IMR-90 (cell line): Measurements from ENCODE around the gene CCDC142. TPM values are rescaled to one million over a fixed set of nuclear protein-coding genes. Genes with fewer than 3 reads are reported as not detected.

Experiments
- ATAC-seq: fragments of 200-7000 bp; cut with Tn5 transposase; 2 replicates; pipeline ENCODE4 v1.9.1; 2020; ENCODE audit warnings: low read depth, mild to moderate bottlenecking, moderate library complexity
- BruUV-seq: library from RNA; stranded (reverse); fragments of 400-500 nt; replicated peaks from 2 replicates; lab custom pipeline; 2021; lab: Mats Ljungman, UMichigan
- CTCF ChIA-PET: fragments of 300-600 bp; formaldehyde crosslinking; extraction: SDS; loops from one replicate; lab custom pipeline; 2021; ENCODE audit warnings: antibody characterized with exemption; lab: Yijun Ruan, JAX
- POLR2A ChIA-PET: fragments of 300-600 bp; sonication (Branson Sonifier 250); formaldehyde crosslinking; loops from one replicate; lab custom pipeline; 2022; ENCODE audit warnings: antibody characterized with exemption; ENCODE audit not compliant: unreplicated experiment; lab: Charles Lee
- DNase-seq: peaks from one replicate; pipeline ENCODE4 v3.0.0; 2013
- H2AFZ ChIP-seq: replicated peaks from 2 replicates; pipeline ENCODE3; 2013; ENCODE audit warnings: low read length, mild to moderate bottlenecking; ENCODE audit not compliant: poor library complexity
- H2AK5ac ChIP-seq: 2 replicates; pipeline ENCODE4 v1.6.1; 2013; ENCODE audit warnings: low read depth, low read length, inconsistent platforms
- H2AK9ac ChIP-seq: replicated peaks from 2 replicates; pipeline ENCODE3; 2013; ENCODE audit warnings: mild to moderate bottlenecking, low read depth, low read length, moderate library complexity; ENCODE audit not compliant: poor library complexity
- H2BK120ac ChIP-seq: 2 replicates; pipeline ENCODE4 v1.6.1; 2013; ENCODE audit warnings: low read depth, low read length, inconsistent platforms
- H2BK15ac ChIP-seq: 3 replicates; pipeline ENCODE4 v1.6.1; 2013; ENCODE audit warnings: low read depth, low read length, inconsistent platforms
- H2BK20ac ChIP-seq: 2 replicates; pipeline ENCODE4 v1.6.1; 2013; ENCODE audit warnings: low read depth, mild to moderate bottlenecking, inconsistent platforms, low read length, moderate library complexity
- H2BK5ac ChIP-seq: 2 replicates; pipeline ENCODE4 v1.6.1; 2013; ENCODE audit warnings: mild to moderate bottlenecking, low read depth, low read length, inconsistent platforms; ENCODE audit not compliant: poor library complexity, severe bottlenecking
- H3K14ac ChIP-seq: replicated peaks from 2 replicates; pipeline ENCODE4 v1.6.1; 2013; ENCODE audit warnings: low read depth, low read length, inconsistent platforms
- H3K18ac ChIP-seq: 2 replicates; pipeline ENCODE4 v1.6.1; 2013; ENCODE audit warnings: low read depth, low read length, control low read depth
- H3K23ac ChIP-seq: 2 replicates; pipeline ENCODE4 v1.6.1; 2013; ENCODE audit warnings: low read depth, low read length, inconsistent platforms
- H3K27ac ChIP-seq: 2 replicates; pipeline ENCODE4 v1.5.1; 2013; ENCODE audit warnings: mild to moderate bottlenecking, control low read depth, low read length; ENCODE audit not compliant: insufficient read depth
- H3K27me3 ChIP-seq: 2 replicates; pipeline ENCODE4 v1.6.1; 2013; ENCODE audit warnings: low read length; ENCODE audit not compliant: control insufficient read depth, insufficient read depth
- H3K36me3 ChIP-seq: 2 replicates; pipeline ENCODE4 v1.6.1; 2013; ENCODE audit warnings: low read length, mixed read lengths; ENCODE audit not compliant: control insufficient read depth, insufficient read depth
- H3K4ac ChIP-seq: 2 replicates; pipeline ENCODE4 v1.6.1; 2013; ENCODE audit warnings: low read depth, low read length, inconsistent platforms
- H3K4me1 ChIP-seq: 2 replicates; pipeline ENCODE4 v1.6.1; 2013; ENCODE audit warnings: low read length, mixed read lengths; ENCODE audit not compliant: control insufficient read depth, insufficient read depth
- H3K4me2 ChIP-seq: 2 replicates; pipeline ENCODE4 v1.6.1; 2013; ENCODE audit warnings: low read depth, mild to moderate bottlenecking, control low read depth, low read length, moderate library complexity
- H3K4me3 ChIP-seq: 2 replicates; pipeline ENCODE4 v1.5.1; 2013; ENCODE audit warnings: low read depth, mild to moderate bottlenecking, control low read depth, low read length, moderate library complexity; ENCODE audit not compliant: insufficient read depth
- H3K56ac ChIP-seq: 2 replicates; pipeline ENCODE4 v1.6.1; 2013; ENCODE audit warnings: low read length, inconsistent platforms; ENCODE audit not compliant: insufficient read depth; ENCODE audit errors: extremely low read depth
- H3K79me1 ChIP-seq, 2 experiments: 2 replicates each; pipeline ENCODE4 v1.6.1; 2013; ENCODE audit warnings: low read length in 2 of 2, inconsistent platforms in 1 of 2, low read depth in 1 of 2
- H3K9ac ChIP-seq: 2 replicates; pipeline ENCODE4 v1.6.1; 2013; ENCODE audit warnings: low read depth, low read length, control low read depth
- H3K9me1 ChIP-seq: 2 replicates; pipeline ENCODE4 v1.6.1; 2013; ENCODE audit warnings: low read length, inconsistent platforms; ENCODE audit not compliant: insufficient read depth
- H3K9me3 ChIP-seq: 2 replicates; pipeline ENCODE4 v1.6.1; 2013; ENCODE audit warnings: low read length; ENCODE audit not compliant: control insufficient read depth, insufficient read depth
- H4K20me1 ChIP-seq: 2 replicates; pipeline ENCODE4 v1.6.1; 2013; ENCODE audit warnings: low read length, inconsistent platforms; ENCODE audit not compliant: insufficient read depth
- H4K5ac ChIP-seq: 2 replicates; pipeline ENCODE4 v1.6.1; 2013; ENCODE audit warnings: mild to moderate bottlenecking, low read depth, low read length, control low read depth
- H4K8ac ChIP-seq, 2 experiments: 2 replicates each; pipeline ENCODE4 v1.6.1; 2013; ENCODE audit warnings: low read depth in 2 of 2, low read length in 2 of 2, control low read depth in 1 of 2, inconsistent platforms in 1 of 2
- H4K91ac ChIP-seq: 2 replicates; pipeline ENCODE4 v1.6.1; 2013; ENCODE audit warnings: low read depth, low read length, inconsistent platforms; ENCODE audit not compliant: insufficient read depth
- CEBPB ChIP-seq: IDR thresholded peaks from 2 replicates; pipeline ENCODE4 v1.6.1; 2012; ENCODE audit warnings: low read depth, low read length, improper control_type of control experiment
- CHD1 ChIP-seq: IDR thresholded peaks from 2 replicates; pipeline ENCODE4 v1.6.1; 2012; ENCODE audit warnings: low read depth, low read length, improper control_type of control experiment
- ELK1 ChIP-seq: fragments of 150-350 bp; IDR thresholded peaks from 2 replicates; pipeline ENCODE4 v1.6.1; 2016; ENCODE audit warnings: low read depth, mild to moderate bottlenecking, low read length, moderate library complexity, borderline replicate concordance
- MAZ ChIP-seq: IDR thresholded peaks from 2 replicates; pipeline ENCODE4 v1.6.1; 2012; ENCODE audit warnings: low read depth, mild to moderate bottlenecking, low read length, improper control_type of control experiment, moderate library complexity, borderline replicate concordance
- NFE2L2 ChIP-seq: fragments of 150-350 bp; IDR thresholded peaks from 2 replicates; pipeline ENCODE4 v1.6.1; 2016; ENCODE audit warnings: low read depth, mild to moderate bottlenecking, low read length
- RAD21 ChIP-seq: IDR thresholded peaks from 2 replicates; pipeline ENCODE4 v1.6.1; 2012; ENCODE audit warnings: low read length, improper control_type of control experiment
- RFX5 ChIP-seq: IDR thresholded peaks from 2 replicates; pipeline ENCODE4 v1.8.0; 2012; ENCODE audit warnings: low read depth, mild to moderate bottlenecking, low read length, moderate library complexity
- SMC3 ChIP-seq: fragments of 150-350 bp; IDR thresholded peaks from 2 replicates; pipeline ENCODE4 v1.6.1; 2016; ENCODE audit warnings: low read depth, mild to moderate bottlenecking, antibody characterized with exemption, low read length, moderate library complexity
- WGBS, 2 experiments: methylation state at CpG; one replicate each; pipeline versions ENCODE4 v1.1.5 to v1.1.7; 2013; ENCODE audit warnings: missing lambda C conversion rate in 2 of 2; ENCODE audit not compliant: insufficient read length in 1 of 2; ENCODE audit errors: extremely low coverage in 2 of 2; 5-methylcytosine and 5-hydroxymethylcytosine counted together
- dilution Hi-C: fragments of 300-500 bp; cut with HindIII; formaldehyde crosslinking; loops from one replicate; pipeline ENCODE4 v1.14.3; 2018; ENCODE audit warnings: low sequenced_read_pairs; ENCODE audit not compliant: unreplicated experiment
- in situ Hi-C: fragments of 300-500 bp; cut with MboI; formaldehyde crosslinking; loops from 3 replicates; pipeline ENCODE4 v1.14.3; 2019; ENCODE audit warnings: low sequenced_read_pairs, inconsistent platforms, mixed read lengths
- intact Hi-C: fragments of 100-400 bp; cut with micrococcal nuclease; formaldehyde crosslinking; loops from 2 replicates; pipeline ENCODE4 v1.10.0; 2022
- polyA plus RNA-seq, 3 experiments: library from polyadenylated mRNA; depleted of rRNA; stranded (reverse); fragments of >200 nt; gene quantifications; 2 replicates each; pipeline ENCODE4 v1.2.3, GENCODE V29; 2012; ENCODE audit warnings: low replicate concordance in 1 of 3
- total RNA-seq: library from RNA; depleted of rRNA; stranded (reverse); fragments of >200 nt; gene quantifications from 2 replicates; pipeline ENCODE4 v1.2.3, GENCODE V29; 2012
- TF ChIP-seq, protein P1 (sequence below): conservative IDR thresholded peaks from 2 replicates; pipeline ENCODE4 v1.5.1; 2012; ENCODE audit warnings: mild to moderate bottlenecking, low read depth, low read length, improper control_type of control experiment
- TF ChIP-seq, protein P2 (sequence below): fragments of 150-350 bp; IDR thresholded peaks from 2 replicates; pipeline ENCODE4 v1.6.1; 2017; ENCODE audit warnings: mild to moderate bottlenecking, antibody characterized with exemption, low read length, low read depth

Gene CCDC142
- total and polyA plus RNA-seq, 2 of the 4 experiments (the other 2 are of a cell fraction) = 8.4 to 14.0 TPM

GRCh38 chr2:74525717-74526648 is 43.2 kb upstream of the CCDC142 start, which contains the start of gene DQX1:
DQX1 (minus strand) TSS chr2:74526231; CDS start chr2:74525729, 502 bp downstream.
- Histone ChIP-seq H2BK15ac (no peak within 1 kb of the TSS), H3K23ac (no peak within 1 kb of the TSS), H4K91ac (no peak within 1 kb of the TSS), H3K79me1 (peaks cover 22 to 43% of the 10 kb centered on the region in 2 experiments), H2BK5ac (no peak within 1 kb of the TSS), H2AK9ac (peak within 1 kb of the TSS; percentile 71), H3K18ac (no peak within 1 kb of the TSS), H3K4me1 (peaks cover 9% of the 10 kb centered on the region), H3K4me3 (no peak within 1 kb of the TSS), H4K8ac (no peak within 1 kb of the TSS), H3K9ac (no peak within 1 kb of the TSS), H3K9me3 (no peaks in the 10 kb centered on the region), H2BK20ac (no peak within 1 kb of the TSS), H2AFZ (no peak within 1 kb of the TSS), H3K56ac (no peak within 1 kb of the TSS), H3K36me3 (peaks cover 27% of the 10 kb centered on the region), H2BK120ac (no peak within 1 kb of the TSS), H3K27ac (no peak within 1 kb of the TSS), H3K9me1 (peaks cover 14% of the 10 kb centered on the region), H3K4ac (no peak within 1 kb of the TSS), H3K4me2 (no peak within 1 kb of the TSS), H3K14ac (no peak within 1 kb of the TSS), H2AK5ac (peak within 1 kb of the TSS; percentile 36; the same call in 1 of the 2 replicates), H4K5ac (no peak within 1 kb of the TSS), H4K20me1 (peaks cover 13% of the 10 kb centered on the region), H3K27me3 (peaks cover 15% of the 10 kb centered on the region)
- dilution Hi-C loops (no loop called here), in situ Hi-C loops (no loop called here), intact Hi-C loops (no loop called here)
- DNase-seq (peak; percentile 41), ATAC-seq (no peak)
- CTCF ChIA-PET = no interaction called here
- 96% methylated on average over 3 of the region's 11 CpGs; no CpG with 5 or more reads in 1 of the 2 experiments for WGBS, 2 experiments
- TF ChIP-seq RAD21 (no peak), ELK1 (no peak), NFE2L2 (no peak), RFX5 (no peak), CHD1 (no peak), CEBPB (no peak), SMC3 (no peak), MAZ (no peak)
- TF ChIP-seq, protein P1, sequence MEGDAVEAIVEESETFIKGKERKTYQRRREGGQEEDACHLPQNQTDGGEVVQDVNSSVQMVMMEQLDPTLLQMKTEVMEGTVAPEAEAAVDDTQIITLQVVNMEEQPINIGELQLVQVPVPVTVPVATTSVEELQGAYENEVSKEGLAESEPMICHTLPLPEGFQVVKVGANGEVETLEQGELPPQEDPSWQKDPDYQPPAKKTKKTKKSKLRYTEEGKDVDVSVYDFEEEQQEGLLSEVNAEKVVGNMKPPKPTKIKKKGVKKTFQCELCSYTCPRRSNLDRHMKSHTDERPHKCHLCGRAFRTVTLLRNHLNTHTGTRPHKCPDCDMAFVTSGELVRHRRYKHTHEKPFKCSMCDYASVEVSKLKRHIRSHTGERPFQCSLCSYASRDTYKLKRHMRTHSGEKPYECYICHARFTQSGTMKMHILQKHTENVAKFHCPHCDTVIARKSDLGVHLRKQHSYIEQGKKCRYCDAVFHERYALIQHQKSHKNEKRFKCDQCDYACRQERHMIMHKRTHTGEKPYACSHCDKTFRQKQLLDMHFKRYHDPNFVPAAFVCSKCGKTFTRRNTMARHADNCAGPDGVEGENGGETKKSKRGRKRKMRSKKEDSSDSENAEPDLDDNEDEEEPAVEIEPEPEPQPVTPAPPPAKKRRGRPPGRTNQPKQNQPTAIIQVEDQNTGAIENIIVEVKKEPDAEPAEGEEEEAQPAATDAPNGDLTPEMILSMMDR = no peak
- TF ChIP-seq, protein P2, sequence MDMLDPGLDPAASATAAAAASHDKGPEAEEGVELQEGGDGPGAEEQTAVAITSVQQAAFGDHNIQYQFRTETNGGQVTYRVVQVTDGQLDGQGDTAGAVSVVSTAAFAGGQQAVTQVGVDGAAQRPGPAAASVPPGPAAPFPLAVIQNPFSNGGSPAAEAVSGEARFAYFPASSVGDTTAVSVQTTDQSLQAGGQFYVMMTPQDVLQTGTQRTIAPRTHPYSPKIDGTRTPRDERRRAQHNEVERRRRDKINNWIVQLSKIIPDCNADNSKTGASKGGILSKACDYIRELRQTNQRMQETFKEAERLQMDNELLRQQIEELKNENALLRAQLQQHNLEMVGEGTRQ = no peak
- BruUV-seq = no TSS peak
- POLR2A ChIA-PET = interaction anchor here (0.6 kb wide), 1 partner anchor 523 kb away, joined by 3 read pairs; no protein-coding TSS in a partner anchor
